Raji (cell line): ENCODE results near the gene XKR7.

Source experiments
- POLR2A ChIP-seq: IDR thresholded peaks from 2 replicates; pipeline ENCODE4 v1.6.1; 2011; ENCODE audit warnings: low read depth, low read length, control low read depth; ENCODE audit not compliant: insufficient read depth

Gene XKR7

DNA sequence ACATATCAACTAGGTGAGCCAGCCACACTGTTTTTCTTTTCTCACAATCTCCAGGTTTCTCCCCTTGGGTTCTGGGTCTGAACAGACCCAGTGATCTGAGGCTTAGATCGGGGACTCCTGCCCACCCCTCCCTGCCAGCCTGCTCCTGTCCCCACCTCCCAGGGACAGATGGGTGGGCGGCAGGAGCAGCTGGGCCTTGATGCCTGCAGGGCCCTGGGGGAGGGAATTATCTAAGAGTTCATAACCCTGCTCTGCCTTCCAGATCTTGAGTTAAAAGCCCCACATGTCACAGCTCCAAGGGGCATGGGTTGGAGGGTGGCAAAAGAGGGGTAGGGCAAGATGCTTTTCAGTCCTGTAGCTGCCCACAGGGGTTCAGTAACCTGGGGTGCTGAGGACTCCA is 5.2 kb upstream of the XKR7 start:
- TF ChIP-seq POLR2A: no peak

DNA sequence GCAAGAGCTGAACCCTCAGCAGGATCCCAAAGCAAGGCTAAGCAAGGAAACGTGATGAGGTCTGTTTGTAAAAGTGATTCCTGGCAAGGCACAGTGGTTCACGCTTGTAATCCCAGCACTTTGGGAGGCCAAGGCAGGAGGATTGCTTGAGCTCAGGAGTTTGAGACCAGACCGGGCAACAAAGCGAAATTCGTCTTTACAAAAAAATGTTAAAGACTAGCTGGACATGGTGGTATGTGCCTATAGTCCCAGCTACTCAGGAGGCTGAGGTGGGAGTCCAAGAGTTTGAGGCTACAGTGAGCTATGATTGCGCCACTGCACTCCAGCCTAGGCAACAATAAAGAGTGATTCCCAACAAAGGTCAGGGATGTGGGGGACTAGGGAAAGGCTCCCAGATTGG is 4.1 kb upstream of the XKR7 start:
- TF ChIP-seq POLR2A: no peak

- TF ChIP-seq POLR2A: no peak
Observed at GRCh38 chr20:31966991-31967655, 828 bp upstream of the XKR7 start.

GRCh38 chr20:31968291-31969126 is 558 bp downstream of the XKR7 start:
- TF ChIP-seq POLR2A: no peak

DNA sequence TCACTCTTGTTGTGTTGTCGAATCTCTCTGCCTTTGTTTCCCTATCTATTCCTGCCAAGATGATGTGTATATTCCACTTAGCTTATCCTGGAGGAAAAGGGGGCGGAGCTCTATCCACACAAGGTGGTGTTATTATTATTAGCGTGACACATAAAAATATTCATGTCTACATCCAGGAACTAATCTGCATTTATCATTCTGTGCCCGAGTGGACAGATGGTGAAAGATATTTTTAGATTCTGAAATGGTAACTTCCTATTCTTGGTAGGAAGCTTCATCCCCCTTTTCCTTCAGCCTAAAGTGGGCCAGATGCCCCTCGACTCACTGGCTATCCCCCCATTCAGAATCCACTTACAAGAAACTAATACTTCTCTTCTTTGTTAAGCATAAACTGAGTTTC is 2.0 kb downstream of the XKR7 start:
- no peak for TF ChIP-seq POLR2A

- TF ChIP-seq POLR2A: no peak
Observed at GRCh38 chr20:31972471-31973021, 4.6 kb downstream of the XKR7 start.

GRCh38 chr20:31974296-31974695 is 6.3 kb downstream of the XKR7 start:
- TF ChIP-seq POLR2A: no peak

DNA sequence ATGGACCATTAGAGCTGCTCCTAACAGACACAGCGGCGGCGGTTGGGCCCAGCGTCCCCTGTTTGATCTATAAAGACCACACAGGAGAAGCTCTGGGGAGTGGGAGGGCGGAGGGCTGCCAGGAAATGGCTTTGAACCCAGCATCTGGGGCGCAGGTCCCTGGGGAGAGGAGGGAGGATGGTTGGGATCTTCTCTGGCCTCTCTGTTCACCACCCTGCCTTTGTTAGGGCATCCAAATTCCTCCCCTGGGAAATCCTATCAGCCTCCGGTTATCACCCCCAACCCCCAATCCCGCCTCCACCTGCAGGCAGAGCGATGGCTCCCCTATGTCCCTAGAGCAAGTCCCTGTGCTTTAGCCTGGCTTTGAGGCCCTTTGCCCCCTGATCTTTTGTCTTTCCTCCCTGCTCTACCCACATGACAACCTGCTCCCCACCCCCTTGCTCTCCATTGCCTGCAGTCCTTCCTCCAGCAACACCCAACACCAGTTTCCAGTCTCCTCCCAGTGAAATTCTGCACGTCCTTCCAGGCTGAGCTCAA is 7.1 kb downstream of the XKR7 start:
- TF ChIP-seq POLR2A: no peak

- no peak for TF ChIP-seq POLR2A
Observed at GRCh38 chr20:31975874-31976273, 7.9 kb downstream of the XKR7 start.

- no peak for TF ChIP-seq POLR2A
Observed at GRCh38 chr20:31977080-31977479, 9.1 kb downstream of the XKR7 start.

DNA sequence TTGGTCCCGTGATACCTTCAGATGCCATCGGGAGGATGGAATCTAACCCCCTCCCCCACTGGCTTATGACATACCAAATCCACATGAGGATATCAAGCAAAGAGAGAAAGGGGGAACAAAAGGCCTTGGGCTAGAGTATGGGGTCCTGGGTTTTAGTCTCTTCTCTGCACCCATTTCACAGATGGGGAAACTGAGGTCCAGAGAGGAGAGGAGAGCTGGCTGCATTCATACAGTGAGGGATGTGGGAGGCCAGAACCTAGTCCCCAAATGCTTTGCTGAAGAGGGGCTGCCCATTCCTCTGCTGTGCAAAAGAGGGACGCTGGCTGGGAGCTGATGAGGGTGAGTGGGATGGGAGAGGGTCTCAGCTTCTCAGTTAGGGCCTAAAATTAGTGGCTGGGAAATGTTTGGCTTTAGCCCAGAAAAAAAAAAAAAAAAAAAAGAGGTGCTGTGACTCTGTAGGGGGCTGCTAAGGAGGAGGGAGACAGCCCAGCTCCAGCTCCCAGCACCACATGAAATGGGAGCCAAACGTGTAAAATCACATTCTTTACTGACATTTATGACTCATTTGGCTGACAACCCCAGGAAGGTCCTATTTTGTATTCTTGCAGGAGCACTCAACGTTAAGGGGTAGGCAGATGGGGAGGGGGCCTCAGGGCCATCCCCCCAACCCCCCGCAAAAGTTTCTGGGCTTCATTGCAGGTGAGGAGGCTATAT is 11.9 kb downstream of the XKR7 start:
- TF ChIP-seq POLR2A: no peak

DNA sequence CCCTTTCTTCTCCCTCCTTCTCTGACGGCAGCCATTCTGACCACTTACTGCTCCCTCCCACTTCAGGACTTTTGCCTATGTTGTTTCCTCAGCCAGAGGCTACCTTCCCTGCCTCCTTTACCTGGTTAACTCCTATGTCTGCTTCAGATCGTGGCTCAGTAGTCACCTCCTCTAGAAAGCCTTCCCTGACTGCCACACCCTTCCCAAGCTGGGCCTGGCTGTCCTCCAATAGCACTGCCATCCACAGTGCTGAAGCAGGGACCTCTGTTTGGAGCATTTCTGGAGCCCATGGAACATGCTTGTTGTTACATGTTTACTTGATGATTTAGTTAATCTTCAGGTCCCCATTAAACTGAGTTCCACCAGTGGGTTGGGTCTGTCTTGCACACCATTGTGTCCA is 13.8 kb downstream of the XKR7 start:
- TF ChIP-seq POLR2A: no peak

GRCh38 chr20:31984981-31985471 is 17.1 kb downstream of the XKR7 start:
- no peak for TF ChIP-seq POLR2A

GRCh38 chr20:31987744-31988143 is 19.8 kb downstream of the XKR7 start:
- no peak for TF ChIP-seq POLR2A

- TF ChIP-seq POLR2A: no peak
Observed at GRCh38 chr20:31988430-31989015, 20.6 kb downstream of the XKR7 start.
